GM19035 (cell line): ENCODE measurements around the gene TMEM107.

Source experiments
- ATAC-seq: cut with Tn5 transposase; IDR thresholded peaks from one replicate; pipeline ENCODE4 v1.9.1; 2021; ENCODE audit not compliant: unreplicated experiment

The TMEM107 gene

DNA sequence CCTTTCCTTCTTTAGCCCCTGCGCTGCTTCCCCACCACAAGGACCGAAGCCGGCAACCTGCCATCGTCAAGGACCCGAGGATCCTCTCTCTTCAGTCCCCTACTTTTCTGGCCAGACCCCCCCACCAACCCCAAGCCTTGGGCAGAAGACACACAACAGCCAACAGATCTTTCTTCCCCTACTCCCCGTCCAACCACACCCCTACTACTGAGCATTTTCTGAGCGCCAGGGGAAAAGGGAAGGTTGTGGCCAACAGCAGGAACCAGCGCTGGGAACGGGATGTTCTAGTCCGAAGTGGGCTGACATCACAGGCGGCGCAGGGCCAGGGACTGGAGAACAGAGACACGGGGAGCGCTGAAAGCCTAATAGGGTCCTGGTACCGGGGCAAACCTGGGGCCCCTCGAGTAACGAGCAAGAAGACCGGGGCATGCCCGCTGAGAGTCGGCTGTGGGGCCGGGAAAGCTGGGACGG lies 24.5 kb downstream of the TMEM107 start:
- no peak for ATAC-seq

- peak; percentile 44 for ATAC-seq
Measured at GRCh38 chr17:8151120-8151640, 25.0 kb downstream of the TMEM107 start.

DNA sequence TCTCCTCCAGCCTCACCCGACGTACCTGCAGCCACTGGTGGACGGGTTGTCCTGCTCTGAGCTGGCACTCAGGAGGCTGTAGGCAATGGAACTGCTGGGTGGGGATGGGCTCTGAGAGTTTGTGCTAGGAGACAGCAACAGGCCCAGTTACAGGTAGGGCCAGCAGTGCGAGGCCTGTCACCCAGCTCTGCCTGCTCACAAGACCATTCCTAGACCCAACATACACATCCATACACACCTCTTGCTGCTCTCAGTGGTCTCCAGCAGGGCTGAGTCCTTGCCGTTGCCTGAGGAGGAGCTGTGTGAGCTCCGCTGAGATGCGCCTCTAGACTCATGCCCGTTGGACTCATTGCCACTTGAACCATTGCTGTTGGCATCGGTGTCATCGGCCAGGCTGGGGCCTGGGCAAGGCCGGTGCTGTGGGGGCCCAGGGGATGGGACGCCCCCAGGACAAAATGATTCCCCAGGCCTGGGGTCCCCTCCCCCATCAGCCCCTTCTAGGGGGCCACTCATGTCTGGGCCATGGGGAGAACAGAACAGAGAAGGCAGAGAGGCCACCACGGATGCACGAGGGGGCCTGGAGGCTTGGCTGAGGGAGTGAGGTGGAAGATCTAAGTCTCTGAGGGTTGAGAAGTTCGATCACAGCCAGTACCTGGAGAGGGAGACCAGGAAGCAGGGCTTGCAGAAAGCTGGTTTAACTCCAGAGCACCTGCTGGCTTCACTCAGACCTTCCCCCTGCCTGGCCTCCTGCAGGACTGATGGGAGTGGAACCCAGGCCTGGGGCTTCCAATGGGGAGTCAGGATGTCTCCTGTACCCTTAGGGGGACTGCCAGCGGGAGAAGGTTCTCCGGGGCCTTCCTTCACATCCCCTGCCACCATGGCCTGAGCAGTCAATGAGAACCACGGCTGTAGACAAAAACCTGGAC lies 25.7 kb downstream of the TMEM107 start:
- no peak for ATAC-seq

- no peak for ATAC-seq
Measured at GRCh38 chr17:8149419-8150193, 26.6 kb downstream of the TMEM107 start.

- no peak for ATAC-seq
Measured at GRCh38 chr17:8148560-8148959, 27.6 kb downstream of the TMEM107 start.

GRCh38 chr17:8147805-8148404 lies 28.3 kb downstream of the TMEM107 start:
- ATAC-seq: no peak

GRCh38 chr17:8147141-8147804 lies 28.9 kb downstream of the TMEM107 start:
- no peak for ATAC-seq

DNA sequence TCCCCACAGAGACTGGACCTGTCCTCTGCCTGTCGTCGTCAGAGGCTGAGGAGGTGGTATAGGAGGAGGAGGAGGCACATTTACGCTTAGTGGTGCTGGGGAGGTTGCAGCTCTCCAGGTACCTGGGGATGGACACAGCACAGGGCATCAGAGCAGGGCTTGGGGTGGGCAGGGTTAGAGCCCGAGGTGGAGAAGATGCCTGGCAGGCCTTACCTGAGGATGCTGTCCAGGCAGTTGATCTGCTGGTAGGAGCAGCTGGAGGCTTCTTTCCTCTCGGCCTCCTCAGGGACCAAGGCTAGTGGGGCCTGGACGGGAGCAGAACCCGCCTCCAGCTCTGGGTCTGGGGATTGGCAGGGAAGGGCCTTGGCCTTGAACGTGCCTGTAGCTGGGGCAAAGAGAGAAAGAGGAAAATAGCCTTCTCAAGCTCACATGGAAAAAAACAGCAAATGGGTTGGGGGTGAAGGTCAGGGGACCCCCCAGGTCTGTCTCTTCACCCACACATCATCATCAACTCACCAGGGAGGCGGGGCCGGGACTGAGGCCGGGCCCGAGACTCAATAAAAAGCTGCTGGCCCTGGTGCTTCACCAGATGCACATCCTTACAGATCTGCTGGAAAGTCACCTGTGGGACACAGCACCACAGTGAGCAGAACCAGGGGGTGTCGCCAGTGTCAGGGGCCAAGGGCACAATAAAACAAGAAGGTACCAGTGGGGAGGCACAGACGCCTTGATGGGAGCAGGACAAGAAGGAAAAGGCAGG lies 29.6 kb downstream of the TMEM107 start:
- ATAC-seq: no peak

DNA sequence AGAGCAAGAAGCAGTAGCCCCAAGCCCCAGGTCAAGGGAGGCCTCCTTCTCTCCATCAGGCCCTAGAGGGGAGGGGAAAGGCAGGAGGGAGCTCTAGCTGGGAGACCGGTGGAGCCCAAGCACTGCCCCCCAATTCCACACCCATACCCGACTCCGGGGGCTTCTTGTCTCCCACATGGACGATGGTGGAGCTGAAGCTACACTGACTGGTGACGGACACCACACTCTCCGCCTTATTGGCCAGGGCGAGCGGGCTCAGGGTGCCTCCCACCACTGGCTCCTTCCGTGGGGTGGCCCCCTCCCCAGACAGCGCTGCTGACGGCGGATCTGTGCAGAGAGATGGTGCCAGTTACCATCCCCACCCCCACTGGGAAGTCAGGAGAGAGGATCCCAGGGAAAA lies 30.4 kb downstream of the TMEM107 start:
- no peak for ATAC-seq

DNA sequence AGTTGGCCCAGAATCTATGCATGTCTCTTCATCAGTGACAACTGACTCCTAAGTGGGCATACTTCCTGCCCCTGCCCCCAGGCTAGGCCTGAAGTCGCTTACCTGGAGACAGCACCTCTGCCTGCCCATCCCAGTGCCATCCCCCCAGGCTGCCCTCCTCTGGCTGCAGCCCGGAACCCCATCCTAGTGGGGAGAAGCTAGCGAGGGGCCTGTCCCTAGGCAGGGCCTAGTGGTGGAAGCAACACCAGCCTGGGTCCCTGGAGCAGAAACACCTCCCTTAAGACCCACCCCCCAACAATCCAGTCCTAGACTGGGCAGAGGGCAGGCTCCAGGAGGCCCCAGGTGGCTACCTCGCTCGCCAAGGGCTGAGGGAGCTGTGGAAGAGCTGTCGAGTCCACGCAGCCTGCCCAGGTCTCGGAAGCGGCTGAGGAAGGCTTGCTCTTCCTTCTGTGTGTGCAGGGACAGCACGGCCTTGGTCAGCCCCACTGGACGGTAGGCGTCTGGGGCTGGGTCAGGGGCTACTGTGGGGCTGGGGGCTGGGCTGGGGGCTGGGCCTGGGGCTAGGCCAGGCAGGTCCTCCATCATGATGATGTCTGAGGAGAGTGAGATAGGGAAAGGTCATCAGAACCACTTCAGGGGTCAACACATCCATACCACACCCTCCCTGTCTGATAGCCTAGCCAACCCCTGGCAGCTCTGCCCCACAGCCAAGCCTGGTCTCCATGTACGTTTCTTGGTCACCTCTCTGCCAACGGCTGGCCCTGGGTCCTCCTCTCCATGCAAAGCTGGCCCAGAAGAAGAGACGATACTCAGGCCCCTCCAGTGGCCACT lies 31.6 kb downstream of the TMEM107 start:
- ATAC-seq: no peak

DNA sequence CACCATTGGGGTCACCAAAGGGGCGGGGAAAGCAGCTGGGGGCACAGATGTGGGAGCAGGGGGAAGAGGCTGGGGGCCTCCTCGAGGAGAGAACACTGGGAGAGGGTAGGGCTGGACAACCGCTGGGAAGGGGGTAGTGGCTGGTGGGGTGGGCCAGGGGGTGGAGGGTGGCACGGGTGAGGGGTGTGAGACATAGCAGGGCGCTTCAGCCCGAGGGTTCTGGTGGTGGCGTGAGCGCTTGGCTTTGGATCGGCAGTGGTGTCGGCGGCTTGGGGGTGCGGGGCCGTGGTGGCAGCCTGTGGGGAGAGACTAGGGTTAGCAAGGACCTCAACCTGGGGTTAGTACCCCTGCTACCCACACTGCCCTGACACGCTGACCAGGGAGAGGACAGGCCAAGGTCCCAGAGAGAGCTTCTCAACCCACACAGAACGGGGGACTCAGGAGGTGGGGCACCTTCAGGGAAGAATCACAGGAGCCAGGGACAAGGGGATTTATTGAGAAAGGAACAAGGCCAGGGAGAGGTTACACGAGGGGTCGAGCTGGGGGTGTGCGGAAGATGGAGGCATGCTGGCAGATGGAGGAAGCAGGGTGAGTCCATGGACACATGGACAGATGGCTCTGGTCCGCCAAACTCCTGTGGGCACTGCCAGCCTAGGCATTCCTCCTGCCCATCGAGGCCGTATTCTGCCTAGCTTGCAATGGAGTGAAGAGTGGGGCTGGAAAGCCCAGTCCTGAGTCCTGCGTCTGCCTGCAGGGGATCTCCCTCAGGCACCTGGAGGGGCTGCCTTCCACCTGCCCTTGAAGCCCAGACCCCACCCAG lies 32.4 kb downstream of the TMEM107 start:
- no peak for ATAC-seq

DNA sequence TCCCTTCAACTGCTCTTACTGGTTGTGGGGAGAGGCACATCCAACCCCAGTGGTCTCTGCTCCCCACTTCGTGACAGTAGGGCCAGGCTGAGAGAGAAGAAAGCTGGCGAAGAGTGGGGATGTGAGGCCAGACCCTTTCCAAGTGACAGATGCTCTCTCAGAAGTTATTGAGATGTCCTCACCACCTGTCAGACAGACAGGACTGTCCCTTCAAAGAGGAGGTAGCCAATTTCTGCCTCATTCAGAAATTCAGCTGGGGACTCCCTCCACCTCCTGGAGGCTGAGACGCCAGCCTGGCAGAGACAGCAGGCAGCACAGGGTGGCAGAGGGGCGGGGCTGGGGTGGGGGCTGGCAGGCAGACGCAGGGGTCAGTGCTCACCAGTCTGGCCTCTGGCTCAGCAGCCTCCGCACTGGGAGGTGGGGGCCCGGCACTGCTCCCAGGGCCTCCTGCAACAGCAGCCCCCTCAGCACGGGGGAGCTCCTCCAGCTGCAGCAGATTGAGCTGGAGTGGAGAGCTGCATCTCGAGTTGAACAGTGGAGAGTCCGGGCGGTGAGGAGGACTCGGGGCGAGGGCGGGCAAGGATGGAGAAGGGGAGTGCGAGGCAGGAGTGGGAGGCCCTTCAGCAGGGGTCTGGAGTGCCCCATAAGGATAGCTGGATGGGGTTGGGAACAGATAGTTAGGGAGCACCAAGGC lies 33.1 kb downstream of the TMEM107 start:
- no peak for ATAC-seq

GRCh38 chr17:8142158-8142886 lies 33.9 kb downstream of the TMEM107 start:
- no peak for ATAC-seq

DNA sequence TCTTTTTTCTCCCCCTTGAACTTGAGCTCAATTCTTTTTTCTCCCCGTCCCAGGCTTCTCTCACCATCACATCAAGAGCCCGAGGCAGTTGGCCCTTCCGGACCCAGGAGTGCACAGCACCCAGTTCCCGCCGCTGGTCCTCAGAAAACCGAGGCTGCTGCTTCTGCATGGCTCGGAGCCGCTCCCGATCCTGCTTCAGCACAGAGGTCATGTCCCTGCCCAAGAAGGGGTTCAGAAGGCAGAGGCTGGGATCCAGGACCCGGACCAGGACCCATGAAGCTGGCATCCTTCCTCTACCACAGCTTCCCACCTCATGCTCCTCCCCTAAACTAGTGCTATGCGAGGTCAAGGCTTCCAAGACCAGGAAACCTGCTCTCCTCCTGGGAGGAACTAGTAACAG lies 34.4 kb downstream of the TMEM107 start:
- no peak for ATAC-seq

- ATAC-seq: no peak
Measured at GRCh38 chr17:8141045-8141444, 35.1 kb downstream of the TMEM107 start.

DNA sequence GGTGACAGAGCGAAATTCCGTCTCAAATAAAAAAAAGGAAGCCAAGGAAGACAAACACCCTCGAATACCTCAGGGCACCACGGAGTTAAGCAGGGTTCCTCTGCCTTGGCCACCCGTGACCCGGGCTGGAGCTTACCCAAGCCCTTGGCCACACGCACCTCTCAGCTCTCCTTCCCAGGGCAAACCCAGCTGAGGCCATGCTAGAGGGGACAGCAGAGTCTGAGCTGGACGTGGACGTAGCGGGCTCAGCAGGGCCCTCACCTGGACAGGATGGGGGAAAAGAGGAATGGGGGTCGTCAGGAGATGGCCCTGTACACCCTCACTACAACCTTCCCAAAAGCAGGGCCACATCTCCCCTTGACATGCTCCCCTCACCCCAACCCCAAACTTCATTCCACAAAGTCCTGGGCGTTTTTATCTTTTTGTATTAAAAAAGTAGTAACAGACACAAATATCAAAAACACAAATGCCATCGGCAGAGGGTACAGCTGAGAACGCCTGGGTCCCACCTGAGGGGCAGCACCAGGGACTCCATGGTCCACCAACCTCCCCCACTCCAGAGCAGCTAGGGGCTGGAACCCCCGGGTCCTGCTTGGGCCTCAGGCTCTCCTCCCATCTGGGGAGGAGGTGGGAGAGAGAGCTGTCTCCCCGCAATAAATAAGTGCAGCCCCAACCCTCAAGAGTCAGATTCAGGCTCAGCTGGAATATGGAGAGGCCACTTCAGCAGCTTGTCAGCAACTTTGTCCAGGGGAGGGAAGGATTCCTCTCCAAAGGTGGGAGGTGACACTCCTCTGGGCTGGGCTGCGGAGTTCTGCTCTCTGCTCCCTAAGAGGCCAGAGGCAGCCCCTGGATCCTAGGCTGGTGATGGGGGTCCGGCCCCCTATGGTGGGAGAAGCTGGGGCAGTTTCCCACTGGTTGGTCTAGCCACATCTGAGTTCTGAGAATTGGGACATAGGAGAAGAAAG lies 35.8 kb downstream of the TMEM107 start:
- ATAC-seq: no peak
